Measurements from ENCODE around the gene PPP4C.
"Not testable (repeated sequence)": the region's sequence is repeated elsewhere in the genome, so short reads cannot be mapped to it uniquely, and the experiment has no call there.

Gene PPP4C

DNA sequence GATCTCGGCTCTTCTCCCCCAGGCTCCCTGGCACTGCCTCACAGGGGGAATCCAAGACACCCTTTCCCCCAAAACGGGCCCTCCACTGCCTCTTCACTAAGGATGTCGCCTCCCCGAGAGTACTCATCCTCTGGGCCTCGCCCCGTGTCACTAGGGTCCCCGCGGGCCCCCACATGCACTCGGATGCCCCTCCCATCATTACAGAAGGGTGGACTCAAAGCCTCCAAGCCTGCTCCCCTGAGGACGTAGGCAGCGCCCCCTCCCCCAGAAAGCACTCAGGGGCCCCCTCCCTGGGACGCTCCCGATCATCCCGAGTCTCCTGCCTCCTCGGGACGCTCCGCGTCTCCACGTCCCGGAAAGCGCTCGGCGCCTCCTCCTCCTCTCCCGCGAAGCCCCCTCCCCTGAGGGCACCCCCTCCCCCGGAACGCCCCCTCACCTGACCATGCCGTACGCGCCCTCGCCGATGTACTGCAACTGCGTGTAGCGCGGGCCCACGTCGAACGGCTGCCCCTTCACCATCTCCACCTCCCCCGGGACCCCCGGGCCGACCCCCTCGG is 46.9 kb downstream of the PPP4C start:
- H3K27ac ChIP-seq (ENCODE audit: low read length) = no peak overlapping the region

DNA sequence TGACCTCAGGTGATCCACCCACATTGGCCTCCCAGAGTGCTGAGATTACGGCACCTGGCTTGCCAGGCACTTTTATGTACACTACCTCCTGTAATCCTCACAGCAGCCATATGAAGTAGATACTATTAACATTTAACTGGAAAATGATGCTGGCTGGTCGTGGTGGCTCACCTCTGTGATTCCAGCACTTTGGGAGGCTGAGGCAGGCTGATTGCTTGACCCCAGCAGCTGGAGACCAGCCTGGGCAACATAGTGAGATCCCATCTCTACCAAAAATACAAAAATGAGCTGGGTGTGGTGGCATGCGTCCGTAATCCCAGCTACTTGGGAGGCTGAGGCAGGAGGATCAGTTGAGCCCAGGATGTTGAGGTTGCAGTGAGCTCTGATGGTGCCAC is 49.2 kb downstream of the PPP4C start:
- Histone ChIP-seq H3K9me3 (ENCODE audit: control insufficient read depth, low read depth, low read length) (no peaks in the 10 kb centered on the region), H3K27ac (ENCODE audit: low read length) (no peak overlapping the region), H3K36me3 (ENCODE audit: control insufficient read depth, low read depth, low read length) (no peaks in the 10 kb centered on the region), H3K4me1 (ENCODE audit: control insufficient read depth, low read depth, low read length) (no peaks in the 10 kb centered on the region), H3K27me3 (ENCODE audit: control insufficient read depth, insufficient read depth, low read length) (no peaks in the 10 kb centered on the region), H3K9ac (ENCODE audit: low read length) (no peak overlapping the region), H3K4me3 (ENCODE audit: low read length) (no peak overlapping the region)

More for the DNA sequence above, 46.9 kb downstream of the PPP4C start:
- Histone ChIP-seq H3K9ac (ENCODE audit: low read length) (peak overlapping the region; percentile 18), H3K4me1 (ENCODE audit: control insufficient read depth, low read depth, low read length) (no peaks in the 10 kb centered on the region), H3K4me3 (ENCODE audit: low read length) (peak overlapping the region; percentile 81), H3K9me3 (ENCODE audit: control insufficient read depth, low read depth, low read length) (no peaks in the 10 kb centered on the region), H3K27me3 (ENCODE audit: control insufficient read depth, insufficient read depth, low read length) (no peaks in the 10 kb centered on the region), H3K36me3 (ENCODE audit: control insufficient read depth, low read depth, low read length) (no peaks in the 10 kb centered on the region)

DNA sequence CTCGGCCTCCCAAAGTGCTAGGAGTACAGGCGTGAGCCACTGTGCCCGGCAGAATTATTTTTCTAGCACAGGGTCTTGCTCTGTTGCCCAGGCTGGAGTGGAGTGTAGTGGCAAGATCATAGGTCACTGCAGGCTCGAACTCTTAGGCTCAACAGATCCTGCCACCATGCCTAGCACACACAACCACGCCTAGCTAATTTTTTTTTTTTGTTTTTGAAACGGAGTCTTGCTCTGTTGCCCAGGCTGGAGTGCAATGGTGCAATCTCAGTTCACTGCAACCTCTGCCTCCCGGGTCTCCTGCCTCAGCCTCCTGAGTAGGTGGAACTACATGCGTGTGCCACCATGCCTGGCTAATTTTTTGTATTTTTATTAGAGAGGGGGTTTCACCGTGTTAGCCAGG is 49.9 kb downstream of the PPP4C start:
- not testable (repeated sequence) for H3K9me3 ChIP-seq (ENCODE audit: control insufficient read depth, low read depth, low read length); H3K4me3 ChIP-seq (ENCODE audit: low read length); H3K9ac ChIP-seq (ENCODE audit: low read length); H3K27me3 ChIP-seq (ENCODE audit: control insufficient read depth, insufficient read depth, low read length); H3K27ac ChIP-seq (ENCODE audit: low read length); H3K4me1 ChIP-seq (ENCODE audit: control insufficient read depth, low read depth, low read length); H3K36me3 ChIP-seq (ENCODE audit: control insufficient read depth, low read depth, low read length)

DNA sequence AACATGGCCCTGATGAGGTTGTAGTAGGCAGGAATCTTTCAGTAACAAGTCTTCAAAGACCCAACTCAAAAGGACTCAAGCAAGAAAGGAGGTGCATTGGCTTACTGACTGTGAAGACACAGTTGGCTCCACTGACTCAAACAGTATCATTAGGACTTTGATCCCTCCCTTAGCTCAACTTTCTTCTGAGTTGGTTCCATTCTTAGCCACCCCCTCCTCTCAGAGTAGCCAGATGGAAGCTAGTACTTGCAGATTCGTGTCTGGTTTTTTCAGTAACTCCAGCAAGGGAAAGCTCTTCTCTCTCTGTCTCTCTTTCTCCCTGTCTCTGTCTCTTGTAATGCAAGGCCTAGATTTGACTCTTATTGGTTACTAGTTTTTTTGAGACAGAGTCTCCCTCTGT is 52.2 kb downstream of the PPP4C start:
- no peaks in the 10 kb centered on the region for H3K4me1 ChIP-seq (ENCODE audit: control insufficient read depth, low read depth, low read length)
- H3K4me3 ChIP-seq (ENCODE audit: low read length) = no peak overlapping the region
- no peaks in the 10 kb centered on the region for H3K9me3 ChIP-seq (ENCODE audit: control insufficient read depth, low read depth, low read length)
- H3K27ac ChIP-seq (ENCODE audit: low read length) = no peak overlapping the region
- no peak overlapping the region for H3K9ac ChIP-seq (ENCODE audit: low read length)
- H3K36me3 ChIP-seq (ENCODE audit: control insufficient read depth, low read depth, low read length) = no peaks in the 10 kb centered on the region
- no peaks in the 10 kb centered on the region for H3K27me3 ChIP-seq (ENCODE audit: control insufficient read depth, insufficient read depth, low read length)

DNA sequence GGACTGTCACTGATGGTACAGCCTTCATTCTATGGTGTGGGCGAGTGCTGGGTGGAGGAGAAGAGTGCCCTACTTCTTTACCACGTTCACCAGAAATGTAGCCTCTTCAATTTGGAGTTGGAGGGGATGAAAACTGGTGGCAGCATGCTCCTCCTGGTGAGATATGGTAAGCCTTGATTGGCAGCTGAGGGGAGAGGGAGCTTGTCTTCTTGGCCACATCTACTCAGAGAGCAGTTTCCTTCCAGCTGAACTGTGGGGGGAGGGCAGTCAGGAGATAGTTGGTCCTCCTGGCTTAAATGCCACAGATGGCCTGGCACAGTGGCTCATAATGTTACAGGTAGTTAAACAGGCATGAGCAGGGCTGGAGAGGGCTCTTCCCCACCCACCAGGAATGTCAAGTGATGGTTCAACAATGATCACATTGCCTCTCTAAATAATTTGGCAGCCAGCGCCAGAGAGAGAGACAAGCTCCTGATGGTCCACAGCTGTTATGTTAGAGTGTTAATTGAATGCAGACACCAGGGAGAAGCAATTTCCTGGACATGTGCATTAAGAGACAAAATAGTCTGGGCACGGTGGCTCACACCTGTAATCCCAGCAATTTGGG is 56.2 kb downstream of the PPP4C start:
- no peaks in the 10 kb centered on the region for H3K9me3 ChIP-seq (ENCODE audit: control insufficient read depth, low read depth, low read length)
- no peaks in the 10 kb centered on the region for H3K4me1 ChIP-seq (ENCODE audit: control insufficient read depth, low read depth, low read length)
- H3K36me3 ChIP-seq (ENCODE audit: control insufficient read depth, low read depth, low read length) = no peaks in the 10 kb centered on the region
- no peak overlapping the region for H3K4me3 ChIP-seq (ENCODE audit: low read length)
- H3K27me3 ChIP-seq (ENCODE audit: control insufficient read depth, insufficient read depth, low read length) = no peaks in the 10 kb centered on the region
- H3K9ac ChIP-seq (ENCODE audit: low read length) = no peak overlapping the region
- no peak overlapping the region for H3K27ac ChIP-seq (ENCODE audit: low read length)

DNA sequence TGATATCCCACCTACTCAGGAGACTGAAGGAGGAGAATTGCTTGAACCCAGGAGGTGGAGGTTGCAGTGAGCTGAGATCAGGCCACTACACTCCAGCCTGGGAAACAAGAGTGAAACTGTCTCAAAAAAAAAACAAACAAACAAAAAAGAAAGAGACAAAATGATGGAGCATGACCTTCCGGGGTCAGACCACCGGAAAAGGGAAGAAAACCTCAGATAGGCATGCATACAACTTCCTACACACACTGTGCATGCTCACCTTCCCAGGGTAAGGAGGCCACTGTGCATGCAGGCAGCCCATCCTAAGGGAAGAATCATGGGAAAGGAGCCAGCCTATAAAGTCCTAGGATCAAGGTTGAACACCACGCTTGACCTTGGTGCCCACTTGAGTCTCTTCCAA is 56.8 kb downstream of the PPP4C start:
- H3K4me1 ChIP-seq (ENCODE audit: control insufficient read depth, low read depth, low read length) = no peaks in the 10 kb centered on the region
- no peaks in the 10 kb centered on the region for H3K36me3 ChIP-seq (ENCODE audit: control insufficient read depth, low read depth, low read length)
- no peak overlapping the region for H3K4me3 ChIP-seq (ENCODE audit: low read length)
- H3K9me3 ChIP-seq (ENCODE audit: control insufficient read depth, low read depth, low read length) = no peaks in the 10 kb centered on the region
- no peak overlapping the region for H3K27ac ChIP-seq (ENCODE audit: low read length)
- H3K9ac ChIP-seq (ENCODE audit: low read length) = no peak overlapping the region
- no peaks in the 10 kb centered on the region for H3K27me3 ChIP-seq (ENCODE audit: control insufficient read depth, insufficient read depth, low read length)
